Erythroblast (primary cell): ENCODE measurements around the gene SLC17A7.

Experiments
- GATA1 ChIP-seq: IDR thresholded peaks from 2 replicates; pipeline ENCODE4 v1.6.1; 2011; ENCODE audit warnings: low read depth, mild to moderate bottlenecking, control low read depth, low read length, moderate library complexity
- POLR2A ChIP-seq: IDR thresholded peaks from 2 replicates; pipeline ENCODE4 v1.6.1; 2011; ENCODE audit warnings: mild to moderate bottlenecking, low read length

GRCh38 chr19:49390929-49391359 is 50.4 kb downstream of the SLC17A7 start:
- no peak for TF ChIP-seq POLR2A
- TF ChIP-seq GATA1, result no peak
